GM21515 (cell line): Measurements from ENCODE around the gene MRPL10.

ENCODE experiments used
- ATAC-seq: cut with Tn5 transposase; IDR thresholded peaks from one replicate; pipeline ENCODE4 v1.9.1; 2021; ENCODE audit not compliant: unreplicated experiment

The MRPL10 gene

DNA sequence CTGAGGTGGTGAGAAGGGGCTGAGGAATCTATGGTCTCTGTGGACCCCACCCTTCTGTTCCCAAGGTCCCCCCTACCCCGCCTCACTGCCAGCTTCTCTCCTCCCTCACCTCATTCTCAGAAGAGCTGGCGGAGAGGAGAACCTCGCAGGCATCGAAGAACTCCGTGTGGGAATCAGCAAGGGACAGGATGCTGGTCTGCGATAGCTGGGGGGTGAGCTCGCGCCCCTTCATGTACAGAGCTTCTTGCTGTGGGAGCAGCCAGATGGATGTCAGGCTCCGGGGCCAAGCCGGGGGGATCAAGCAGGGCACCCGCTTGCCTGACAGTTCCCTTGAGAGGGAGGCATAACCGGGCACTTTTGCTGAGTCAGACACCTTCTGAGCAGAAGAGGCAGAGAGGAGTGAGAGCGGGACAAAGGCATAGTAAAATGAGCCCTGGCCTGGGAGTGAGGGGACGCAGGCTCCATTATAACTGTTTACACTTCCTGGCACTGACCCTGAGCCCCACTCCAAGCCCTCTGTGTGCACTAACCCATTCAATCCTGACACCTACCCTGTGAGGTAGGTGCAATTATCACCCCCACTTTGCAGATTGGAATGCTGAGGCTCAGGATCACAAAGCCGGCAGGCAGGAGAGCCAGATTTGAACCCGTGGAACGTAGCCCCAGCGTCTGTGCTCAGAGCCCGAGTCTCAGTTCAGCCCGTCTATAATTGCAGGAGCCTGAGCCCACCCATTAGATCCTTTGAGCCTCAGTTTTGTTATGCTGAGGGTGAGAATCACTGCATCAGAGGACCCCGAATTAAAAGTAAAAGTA is 16.0 kb downstream of the MRPL10 start:
- no peak for ATAC-seq

DNA sequence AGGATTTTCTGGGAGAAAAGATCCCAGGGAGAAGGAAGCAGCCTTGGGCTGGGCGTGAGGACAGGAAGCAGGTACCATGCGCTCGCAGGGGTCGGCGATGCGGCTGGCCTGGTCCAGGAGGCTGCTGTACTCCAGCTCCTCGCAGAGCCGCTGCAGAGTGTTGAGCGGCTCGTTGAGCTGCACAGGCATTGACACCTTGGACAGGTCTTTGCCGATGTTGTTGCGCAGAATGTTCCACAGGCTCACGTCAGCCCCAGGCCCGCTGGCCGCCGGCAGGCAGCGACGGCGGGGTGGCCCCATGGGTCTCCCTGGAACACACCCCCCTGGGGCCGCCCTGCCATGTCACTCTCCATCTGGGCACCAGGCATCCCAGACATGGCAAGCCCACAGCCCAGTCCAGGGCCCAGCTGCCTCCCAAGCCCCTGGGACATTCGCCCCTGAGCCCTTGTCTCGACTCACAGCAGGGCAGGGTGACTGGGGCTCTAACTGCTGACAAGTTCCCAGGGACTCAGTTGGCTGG is 17.8 kb downstream of the MRPL10 start:
- ATAC-seq = no peak

DNA sequence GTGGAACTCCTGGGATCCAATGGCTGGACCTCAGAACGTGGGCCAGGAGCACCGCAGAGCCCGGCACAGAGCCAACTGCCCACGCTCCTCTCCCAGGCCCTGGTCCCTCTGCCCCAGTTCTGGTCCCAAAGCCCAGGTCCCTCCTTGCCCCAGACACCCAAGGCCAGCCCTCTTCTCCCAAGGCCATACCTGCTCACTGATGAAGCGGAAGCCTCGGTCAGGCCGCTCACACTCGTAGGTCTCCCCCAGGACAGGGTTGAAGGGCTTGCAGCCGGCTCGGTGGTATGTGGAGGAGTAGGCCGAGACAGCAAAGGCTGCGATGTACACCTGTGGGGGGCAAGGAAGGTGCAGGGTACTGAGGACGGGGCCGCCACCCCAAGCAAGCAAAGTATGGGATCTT is 18.3 kb downstream of the MRPL10 start:
- no peak for ATAC-seq

- ATAC-seq = no peak
Observed at GRCh38 chr17:47812146-47812920, 19.0 kb downstream of the MRPL10 start.

DNA sequence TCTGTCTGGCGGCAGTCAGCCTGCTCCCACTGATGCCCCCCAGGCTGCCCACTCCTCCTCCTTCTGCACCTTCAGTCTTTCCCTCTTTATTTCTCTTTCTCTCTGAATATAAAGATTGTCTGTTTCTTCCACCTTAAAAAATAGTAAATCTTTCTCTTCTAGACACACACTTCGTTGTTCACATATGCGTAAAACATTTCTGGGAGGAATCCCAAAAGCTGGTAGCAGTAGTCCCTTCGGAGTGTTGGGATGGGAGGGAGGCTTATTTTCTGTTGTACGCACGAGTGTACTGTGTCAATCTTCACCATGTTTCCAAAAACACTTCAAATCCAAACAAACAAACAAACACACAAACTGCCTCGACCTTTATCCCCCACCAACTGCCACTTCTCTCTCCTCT is 19.6 kb downstream of the MRPL10 start:
- no peak for ATAC-seq

GRCh38 chr17:47810901-47811635 is 20.3 kb downstream of the MRPL10 start:
- ATAC-seq = no peak

DNA sequence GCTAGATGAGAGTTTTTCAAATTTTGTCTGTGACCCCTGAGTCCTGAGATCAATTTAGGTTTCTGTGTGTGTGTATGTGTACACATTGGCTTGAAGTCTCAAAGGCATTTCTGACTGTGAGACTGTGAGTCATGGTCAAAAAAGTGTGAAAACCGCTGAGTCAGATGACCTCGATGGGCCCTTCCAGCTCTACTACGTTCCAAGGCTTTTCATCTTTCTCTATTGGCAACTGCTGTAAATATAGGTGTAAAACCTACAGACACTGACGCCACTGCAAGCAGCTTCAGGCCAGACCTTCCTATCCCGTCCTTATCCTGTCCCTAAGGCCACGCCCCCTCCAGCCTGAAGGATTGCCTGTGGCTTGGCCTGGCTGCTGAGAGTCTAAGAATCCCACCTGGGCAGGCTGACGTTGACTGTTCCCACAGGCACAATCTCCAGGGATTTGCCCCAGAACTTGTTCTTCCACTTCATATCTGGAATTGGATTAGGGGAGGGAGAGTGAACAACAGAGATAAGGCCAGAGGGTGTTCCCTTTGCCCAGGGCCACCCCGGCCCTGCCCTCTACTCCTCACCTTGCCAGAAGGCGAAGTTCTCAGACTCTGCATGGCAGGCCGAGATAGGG is 21.0 kb downstream of the MRPL10 start:
- no peak for ATAC-seq

GRCh38 chr17:47808830-47809480 is 22.4 kb downstream of the MRPL10 start:
- no peak for ATAC-seq

- no peak for ATAC-seq
Observed at GRCh38 chr17:47808036-47808829, 23.1 kb downstream of the MRPL10 start.

- ATAC-seq = no peak
Observed at GRCh38 chr17:47807421-47807820, 23.9 kb downstream of the MRPL10 start.

DNA sequence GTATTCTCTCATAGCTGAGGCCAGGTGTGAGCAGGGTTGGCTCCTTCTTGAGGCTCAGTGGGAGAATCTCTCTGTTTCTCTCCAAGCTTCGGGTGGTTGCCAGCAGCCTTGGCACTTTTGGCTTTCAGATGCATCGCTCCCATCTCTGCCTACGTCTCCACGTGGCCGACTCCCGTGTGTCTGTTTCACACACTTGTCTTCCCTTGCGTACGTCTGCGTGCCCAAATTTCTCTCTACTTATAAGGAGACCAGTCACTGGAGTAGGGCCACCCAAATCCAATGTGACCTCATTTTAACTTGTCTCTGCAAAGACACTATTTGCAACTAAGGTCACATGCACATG is 24.5 kb downstream of the MRPL10 start:
- ATAC-seq = no peak

DNA sequence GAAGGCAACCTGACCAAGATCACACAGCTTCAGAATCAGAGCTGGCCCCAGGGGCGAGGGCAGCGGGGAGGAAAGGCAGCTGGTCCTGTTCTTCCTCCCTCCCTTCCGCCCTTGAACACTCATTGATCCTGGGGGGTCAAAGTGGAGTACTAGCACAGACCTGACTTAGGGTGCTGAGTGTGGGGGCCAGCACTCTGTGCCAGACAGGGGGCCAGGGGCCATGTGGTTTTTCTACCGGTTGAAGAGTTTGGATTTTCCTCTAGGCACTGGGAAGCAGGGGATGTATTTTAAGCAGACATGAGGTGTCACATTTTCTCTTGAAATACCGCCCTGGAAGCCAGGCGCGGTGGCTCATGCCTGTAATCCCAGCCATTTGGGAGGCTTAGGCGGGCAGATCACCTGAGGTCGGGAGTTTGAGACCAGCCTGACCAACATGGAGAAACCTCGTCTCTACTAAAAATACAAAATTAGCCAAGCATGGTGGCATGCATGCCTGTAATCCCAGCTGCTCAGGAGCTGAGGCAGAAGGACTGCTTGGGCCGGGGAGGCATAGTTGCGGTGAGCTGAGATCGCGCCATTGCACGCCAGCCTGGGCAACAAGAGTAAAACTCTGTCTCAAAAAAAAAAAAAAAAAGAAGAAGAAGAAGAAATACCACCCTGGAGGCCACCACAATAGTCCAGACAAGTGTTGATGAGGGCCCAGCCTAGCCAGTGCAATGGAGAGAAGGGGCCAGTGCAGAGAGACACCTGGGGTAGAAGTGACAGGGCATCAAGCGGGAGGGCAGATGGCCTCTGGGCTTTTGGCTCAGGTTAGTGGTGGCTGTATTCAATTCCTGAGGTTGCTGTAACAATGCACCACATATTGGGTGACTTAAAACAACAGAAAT is 25.1 kb downstream of the MRPL10 start:
- no peak for ATAC-seq

DNA sequence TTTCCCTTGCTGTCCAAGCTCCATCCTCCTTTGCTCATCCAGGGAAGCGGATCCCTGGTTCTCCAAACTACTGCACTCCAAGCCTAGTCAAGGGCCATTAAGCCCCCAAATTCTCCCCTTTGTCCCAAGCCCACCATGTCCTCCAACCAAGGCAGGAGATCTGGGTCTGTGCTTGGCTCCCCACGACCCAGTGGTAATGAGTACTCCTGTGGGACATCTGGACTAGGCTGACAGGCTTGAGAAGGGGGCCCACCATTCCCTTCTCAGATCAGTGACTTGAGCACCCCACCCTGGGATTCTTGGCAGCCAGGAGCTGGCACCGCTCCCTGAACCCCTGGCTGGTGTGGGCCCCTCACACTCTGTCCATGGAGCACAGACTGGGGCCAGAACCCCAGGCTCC is 26.9 kb downstream of the MRPL10 start:
- ATAC-seq = no peak

DNA sequence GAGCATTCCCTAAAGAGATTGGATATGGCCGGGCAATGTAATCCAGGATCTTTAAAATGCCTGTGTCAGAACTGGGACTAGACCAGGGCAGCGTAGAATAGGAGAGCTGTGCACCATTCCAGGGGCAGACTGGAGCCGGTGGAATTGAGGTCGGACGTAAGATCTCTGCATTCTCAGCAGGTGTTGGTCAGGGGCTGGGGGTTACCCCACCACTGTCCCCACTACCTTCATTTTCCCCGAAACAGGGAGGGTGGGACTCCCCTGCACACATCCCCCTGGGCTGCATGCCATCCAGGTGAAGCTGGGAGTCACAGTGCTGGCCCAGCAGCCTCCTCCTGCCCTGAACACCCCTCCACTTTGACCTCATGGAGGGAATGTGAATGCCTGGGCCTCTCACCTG is 27.6 kb downstream of the MRPL10 start:
- no peak for ATAC-seq

DNA sequence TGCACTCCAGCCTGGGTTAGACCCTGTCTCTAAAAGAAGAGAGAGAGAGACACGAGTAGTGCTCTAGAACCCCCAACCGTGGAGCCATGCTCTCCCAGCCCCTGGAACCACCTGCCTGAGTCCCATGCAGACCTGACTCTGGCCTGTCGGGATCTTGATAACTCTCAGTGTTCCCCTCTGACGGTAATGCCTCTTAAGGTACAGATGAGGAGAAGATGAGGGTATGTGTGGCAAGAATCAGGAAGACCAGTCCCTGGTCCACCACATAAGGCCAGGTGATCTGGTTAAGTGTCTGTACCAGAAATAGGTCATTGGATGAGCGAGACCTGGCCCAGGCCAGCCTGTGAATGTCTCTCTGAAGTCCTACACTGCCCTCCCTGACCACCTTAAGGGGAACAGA is 28.1 kb downstream of the MRPL10 start:
- ATAC-seq = no peak

DNA sequence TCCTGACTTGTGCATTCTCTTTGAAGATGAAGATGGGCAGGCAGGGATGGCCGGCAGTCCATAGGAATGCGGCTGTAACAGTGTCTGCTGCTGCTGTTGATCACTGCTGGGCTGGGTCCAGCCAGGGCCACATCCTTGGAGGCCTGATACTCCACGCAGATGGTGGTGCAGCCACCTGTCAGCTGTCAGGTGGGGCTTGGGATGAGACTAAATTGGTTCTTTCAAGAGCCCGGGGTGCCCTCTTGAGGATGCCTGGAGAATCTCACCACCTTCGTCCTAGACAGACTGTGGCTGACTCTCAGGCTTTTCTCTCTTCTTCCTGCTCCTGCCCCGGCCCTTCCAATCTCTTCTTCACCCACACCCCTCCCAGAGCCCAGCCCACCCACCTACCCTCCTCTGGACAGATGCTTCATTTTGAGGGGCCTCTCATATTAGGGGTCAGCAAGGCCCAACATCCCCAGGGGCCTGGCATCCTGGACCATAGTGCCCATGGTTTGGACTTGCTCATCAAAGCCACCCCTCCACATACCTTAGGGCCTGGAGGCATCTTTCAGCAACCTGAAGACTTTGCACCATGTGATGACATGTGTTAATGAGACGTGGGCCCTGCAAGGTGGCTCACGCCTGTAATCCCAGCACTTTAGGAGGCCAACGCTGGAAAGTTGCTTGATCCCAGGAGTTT is 28.9 kb downstream of the MRPL10 start:
- no peak for ATAC-seq

DNA sequence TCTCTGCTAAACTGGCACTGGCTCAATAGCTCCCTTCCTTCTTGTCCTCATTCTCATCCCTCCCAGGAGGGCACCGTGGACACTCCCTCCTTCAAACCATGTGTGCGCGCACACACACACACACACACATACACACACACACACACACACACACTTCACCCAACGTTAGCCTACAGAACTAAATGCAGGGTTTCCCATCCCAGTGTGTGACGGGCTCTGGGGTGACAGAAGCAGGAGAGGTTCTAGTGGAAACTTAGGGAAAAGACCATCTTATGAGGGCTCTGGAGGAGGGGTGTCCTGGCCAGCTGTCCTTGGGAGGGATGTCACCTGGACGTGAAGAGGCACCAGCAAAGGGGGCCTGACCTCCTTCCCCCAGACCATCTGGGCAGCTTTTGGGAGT is 29.4 kb downstream of the MRPL10 start:
- ATAC-seq = no peak

GRCh38 chr17:47801176-47801765 is 30.1 kb downstream of the MRPL10 start:
- no peak for ATAC-seq
